Measurements from ENCODE around the gene GPX6. TPM values are rescaled to one million over a fixed set of nuclear protein-coding genes. Genes with fewer than 3 reads are reported as not detected.
"Not testable (repeated sequence)": the region's sequence is repeated elsewhere in the genome, so short reads cannot be mapped to it uniquely, and the experiment has no call there.

GPX6 gene
- total RNA-seq, 1 experiment from 2014 or later = not detected

DNA sequence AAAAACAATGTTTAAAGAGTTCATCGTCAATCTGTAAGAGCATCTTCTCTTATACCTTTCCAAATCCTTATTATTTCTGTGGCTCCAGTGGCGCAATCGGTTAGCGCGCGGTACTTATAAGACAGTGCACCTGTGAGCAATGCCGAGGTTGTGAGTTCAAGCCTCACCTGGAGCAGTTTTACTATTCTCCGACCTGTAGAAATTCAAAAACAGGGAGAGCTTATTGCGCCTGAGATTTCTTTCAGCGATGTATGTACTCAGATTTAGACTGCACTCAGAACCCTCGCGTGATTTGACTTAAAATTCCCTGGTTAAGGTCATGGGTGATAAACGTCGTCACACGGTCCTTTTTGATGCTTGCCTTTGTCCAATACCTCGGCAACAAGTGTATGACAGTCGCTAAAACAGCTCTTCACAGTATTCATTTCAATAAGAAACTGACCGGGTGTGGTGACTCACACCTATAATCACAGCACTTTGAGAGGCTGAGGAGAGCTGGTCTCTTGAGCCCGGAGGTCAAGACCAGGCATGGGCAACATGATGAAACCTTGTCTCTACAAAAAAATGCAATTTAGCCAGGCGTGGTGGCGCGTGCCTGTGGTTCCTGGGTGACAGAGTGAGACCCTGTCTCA lies 22.0 kb upstream of the GPX6 start:
- H3K4me3 ChIP-seq (ENCODE audit: insufficient read depth, low read depth, low read length) = peak overlapping the region; percentile 62
- H3K36me3 ChIP-seq (replicated peaks; ENCODE audit: control insufficient read depth, insufficient read depth, low read length) = no peaks in the 10 kb centered on the region
- no peak for DNase-seq
- H3K27me3 ChIP-seq (ENCODE audit: control insufficient read depth, insufficient read depth, low read length) = no peaks in the 10 kb centered on the region; the same call in 1 of the 2 replicates

DNA sequence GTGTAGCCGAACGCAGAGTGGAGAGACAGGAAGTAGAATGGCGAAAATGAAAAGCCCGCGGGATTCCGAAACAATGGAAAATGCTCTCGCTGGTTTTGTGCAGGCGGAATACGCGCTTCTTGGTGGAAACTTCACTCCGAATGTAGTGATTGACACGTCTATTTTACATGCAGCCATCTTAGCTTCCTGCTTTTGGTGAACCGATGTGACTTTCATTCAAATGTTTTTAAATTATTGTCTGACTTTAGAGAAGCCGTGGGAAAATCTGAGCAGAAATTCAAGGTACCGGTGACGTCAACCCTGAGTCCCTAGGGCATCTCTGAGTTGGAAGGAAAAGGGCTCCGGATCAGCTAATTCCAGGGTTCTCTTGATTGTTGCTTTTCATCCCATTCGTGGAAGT lies 21.5 kb upstream of the GPX6 start:
- no peak for DNase-seq
- H3K4me3 ChIP-seq (ENCODE audit: insufficient read depth, low read depth, low read length) = peak overlapping the region; percentile 62
- no peaks in the 10 kb centered on the region; the same call in 1 of the 2 replicates for H3K27me3 ChIP-seq (ENCODE audit: control insufficient read depth, insufficient read depth, low read length)
- no peaks in the 10 kb centered on the region for H3K36me3 ChIP-seq (replicated peaks; ENCODE audit: control insufficient read depth, insufficient read depth, low read length)

DNA sequence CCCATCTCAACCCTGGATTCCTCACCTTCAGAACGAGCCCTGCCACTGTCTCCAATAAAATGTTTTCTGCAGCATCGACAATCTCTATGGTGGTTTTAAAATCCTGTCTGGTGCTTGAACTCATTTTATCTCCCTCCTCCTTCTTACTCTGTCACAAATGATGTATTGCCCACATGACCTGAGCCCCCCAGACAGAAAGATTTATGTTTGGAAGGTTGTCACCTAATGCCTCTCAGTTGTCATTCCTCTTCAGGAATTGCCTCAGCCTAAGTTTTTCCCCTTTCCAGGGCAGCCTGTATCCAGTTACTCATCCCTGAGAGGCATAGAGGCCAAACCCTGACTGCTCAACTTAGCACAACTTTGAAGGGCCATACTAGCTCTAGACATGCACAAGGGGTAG lies 19.3 kb upstream of the GPX6 start:
- no peaks in the 10 kb centered on the region for H3K36me3 ChIP-seq (replicated peaks; ENCODE audit: control insufficient read depth, insufficient read depth, low read length)
- no peak for DNase-seq
- no peak overlapping the region for H3K4me3 ChIP-seq (ENCODE audit: insufficient read depth, low read depth, low read length)
- no peaks in the 10 kb centered on the region; the same call in 1 of the 2 replicates for H3K27me3 ChIP-seq (ENCODE audit: control insufficient read depth, insufficient read depth, low read length)

DNA sequence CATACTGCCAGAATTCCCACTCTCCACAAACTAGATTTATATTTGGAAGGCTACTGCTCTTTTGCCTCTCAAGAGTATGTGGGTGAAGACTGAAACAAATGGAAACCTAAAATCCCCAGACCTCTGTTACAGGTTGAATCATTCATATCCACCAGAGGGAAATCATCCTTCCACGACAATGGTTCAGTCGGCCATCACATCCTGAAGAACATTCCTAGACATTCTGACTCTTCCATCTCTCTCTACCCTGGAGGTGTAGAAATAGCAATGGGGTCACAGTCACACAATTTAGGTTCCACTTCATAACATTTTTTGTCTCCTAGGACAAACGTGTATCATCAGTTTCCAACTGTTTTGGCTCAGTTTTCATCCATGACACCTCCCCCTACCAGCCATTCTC lies 18.7 kb upstream of the GPX6 start:
- Histone ChIP-seq H3K4me3 (ENCODE audit: insufficient read depth, low read depth, low read length) (no peak overlapping the region), H3K36me3 (replicated peaks; ENCODE audit: control insufficient read depth, insufficient read depth, low read length) (no peaks in the 10 kb centered on the region), H3K27me3 (ENCODE audit: control insufficient read depth, insufficient read depth, low read length) (no peaks in the 10 kb centered on the region; the same call in 1 of the 2 replicates)
- no peak for DNase-seq

DNA sequence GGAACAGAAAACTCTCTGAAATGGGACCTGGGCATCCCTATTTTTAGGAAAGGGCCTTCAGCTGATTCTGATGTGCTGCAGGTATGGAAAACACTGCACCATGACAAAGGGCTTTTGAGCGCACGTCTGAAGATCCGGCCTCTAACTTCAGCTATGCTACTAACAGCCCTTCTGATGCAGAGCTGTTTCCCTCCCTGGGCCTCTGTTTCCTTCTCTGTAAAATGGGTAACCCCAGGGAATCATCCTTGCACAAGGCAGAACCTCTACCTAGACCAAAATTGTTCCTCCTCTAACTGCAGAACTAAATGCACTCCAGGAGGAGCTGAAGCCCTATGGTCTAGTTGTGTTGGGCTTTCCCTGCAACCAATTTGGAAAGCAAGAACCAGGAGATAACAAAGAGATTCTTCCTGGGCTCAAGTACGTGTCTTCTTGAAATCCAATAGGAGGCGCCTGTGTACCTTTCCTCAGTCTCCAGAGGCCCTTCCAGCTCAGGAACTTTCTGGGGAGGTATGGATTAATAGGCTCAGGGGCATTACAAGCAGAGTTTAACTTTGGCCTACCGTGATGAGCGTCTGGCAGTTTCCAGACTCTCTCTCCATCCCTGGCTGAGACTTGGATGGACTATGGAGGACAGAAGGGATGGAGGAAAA lies 16.0 kb upstream of the GPX6 start:
- no peak for DNase-seq
- H3K4me3 ChIP-seq (ENCODE audit: insufficient read depth, low read depth, low read length) = no peak overlapping the region
- H3K27me3 ChIP-seq (ENCODE audit: control insufficient read depth, insufficient read depth, low read length) = no peaks in the 10 kb centered on the region
- H3K36me3 ChIP-seq (replicated peaks; ENCODE audit: control insufficient read depth, insufficient read depth, low read length) = no peaks in the 10 kb centered on the region

DNA sequence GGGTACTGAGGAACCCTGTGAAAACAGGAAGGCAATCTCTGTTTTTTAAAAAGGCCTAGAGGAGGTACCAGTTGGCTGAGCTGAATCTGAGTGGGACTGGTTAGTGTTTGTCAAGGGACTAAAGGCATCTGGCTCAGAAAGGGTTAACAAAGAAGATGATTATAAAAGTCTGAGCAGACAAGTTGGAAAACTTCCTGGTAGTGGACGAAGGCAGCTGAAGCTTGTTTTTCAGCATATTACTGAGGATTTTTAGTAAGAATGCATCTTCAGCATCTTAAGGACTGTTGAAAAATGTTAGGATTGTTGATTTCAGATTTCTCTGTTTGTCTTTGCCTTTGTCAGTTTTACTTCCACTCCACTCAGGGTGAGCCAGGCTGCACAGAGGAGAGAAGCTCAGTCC lies 15.2 kb upstream of the GPX6 start:
- no peak for DNase-seq
- no peak overlapping the region for H3K4me3 ChIP-seq (ENCODE audit: insufficient read depth, low read depth, low read length)
- H3K27me3 ChIP-seq (ENCODE audit: control insufficient read depth, insufficient read depth, low read length) = no peaks in the 10 kb centered on the region
- no peaks in the 10 kb centered on the region for H3K36me3 ChIP-seq (replicated peaks; ENCODE audit: control insufficient read depth, insufficient read depth, low read length)

DNA sequence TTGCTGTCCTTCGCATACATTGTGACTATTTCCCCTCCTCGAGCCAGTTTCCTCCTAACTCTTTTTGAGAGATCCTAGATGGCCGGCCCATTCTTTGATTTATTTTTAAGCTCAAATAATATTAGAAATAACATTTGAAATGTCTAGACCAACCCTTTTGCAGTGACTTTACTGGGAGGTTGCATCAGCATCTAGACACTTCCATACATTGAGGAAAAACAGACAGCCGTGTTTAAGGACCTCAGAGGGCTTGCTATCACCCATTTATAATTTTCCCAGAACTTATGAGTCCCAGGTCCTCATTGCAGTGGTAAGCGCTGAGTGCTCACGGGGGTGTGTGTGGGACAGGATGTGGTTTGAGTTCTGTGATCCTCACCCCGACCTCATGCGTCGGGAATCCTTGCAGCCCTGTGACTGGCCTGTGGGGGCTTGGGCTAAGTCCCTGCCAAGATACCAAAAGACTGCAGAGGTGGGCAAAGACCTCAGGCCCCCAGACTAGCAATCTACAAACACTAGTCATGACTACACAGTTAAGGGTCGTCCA lies 10.0 kb upstream of the GPX6 start, which contains the start of gene GPX5:
TSS of gene GPX5 (plus strand) at position 386 of the 544 bp plus-strand sequence. CDS start at position 519, 133 bp downstream.
- no peak for DNase-seq
- Histone ChIP-seq H3K27me3 (ENCODE audit: control insufficient read depth, insufficient read depth, low read length) (no peaks in the 10 kb centered on the region), H3K4me3 (ENCODE audit: insufficient read depth, low read depth, low read length) (no peak within 1 kb of the TSS), H3K36me3 (replicated peaks; ENCODE audit: control insufficient read depth, insufficient read depth, low read length) (no peaks in the 10 kb centered on the region)

DNA sequence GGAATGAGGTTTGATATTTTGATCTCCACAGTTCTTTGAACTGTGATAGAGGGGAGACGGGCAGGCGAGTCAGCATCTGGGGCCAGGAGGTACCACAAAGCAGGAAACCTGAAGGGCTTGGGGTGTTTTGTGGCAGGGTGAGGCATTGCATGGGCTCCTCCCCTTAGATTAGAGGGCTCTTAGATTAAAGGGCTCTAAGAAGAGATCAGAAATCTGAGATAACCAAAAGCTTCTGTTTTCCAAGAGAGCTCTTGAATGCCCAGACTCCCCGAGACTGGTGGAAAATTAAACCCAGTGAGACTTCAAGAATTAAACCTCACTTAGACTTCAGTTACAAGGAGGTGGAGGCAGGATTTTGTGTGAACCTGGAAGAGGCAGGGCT lies 7.6 kb upstream of the GPX6 start:
- no peak for DNase-seq
- no peaks in the 10 kb centered on the region for H3K27me3 ChIP-seq (ENCODE audit: control insufficient read depth, insufficient read depth, low read length)
- H3K36me3 ChIP-seq (replicated peaks; ENCODE audit: control insufficient read depth, insufficient read depth, low read length) = no peaks in the 10 kb centered on the region
- H3K4me3 ChIP-seq (ENCODE audit: insufficient read depth, low read depth, low read length) = no peak overlapping the region

DNA sequence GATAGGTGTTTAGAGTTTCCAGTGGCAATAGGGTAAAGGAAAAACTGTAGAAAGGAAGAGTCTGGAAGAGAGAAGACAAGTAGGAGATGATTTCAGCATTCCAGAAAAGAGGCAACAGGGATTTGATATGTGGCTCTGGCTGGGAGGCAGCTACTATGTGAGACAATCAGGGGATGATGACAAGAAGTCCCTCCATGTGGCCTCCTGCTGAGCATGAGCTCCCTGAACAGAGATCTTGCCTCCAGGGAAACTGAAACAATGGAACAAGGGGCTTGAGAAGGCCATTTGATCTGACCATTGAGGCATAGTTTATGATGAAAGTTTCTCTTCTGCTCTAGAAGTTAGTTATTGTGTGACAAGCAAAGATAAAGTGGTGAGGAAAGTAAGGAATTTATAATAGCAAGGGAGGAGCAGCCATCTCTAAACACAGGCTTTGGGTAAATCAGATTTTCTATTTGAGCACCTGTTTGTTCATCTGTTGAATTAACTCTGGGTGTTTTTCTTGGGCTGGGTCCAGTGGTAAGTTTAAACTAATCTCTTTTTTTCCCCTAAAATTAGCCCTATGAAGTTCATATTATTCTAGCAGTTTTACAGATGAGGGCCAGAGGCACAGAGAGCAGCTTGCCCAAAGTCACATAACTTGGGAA lies 7.1 kb upstream of the GPX6 start:
- H3K27me3 ChIP-seq (ENCODE audit: control insufficient read depth, insufficient read depth, low read length) = no peaks in the 10 kb centered on the region
- DNase-seq = no peak
- no peak overlapping the region for H3K4me3 ChIP-seq (ENCODE audit: insufficient read depth, low read depth, low read length)
- no peaks in the 10 kb centered on the region for H3K36me3 ChIP-seq (replicated peaks; ENCODE audit: control insufficient read depth, insufficient read depth, low read length)

DNA sequence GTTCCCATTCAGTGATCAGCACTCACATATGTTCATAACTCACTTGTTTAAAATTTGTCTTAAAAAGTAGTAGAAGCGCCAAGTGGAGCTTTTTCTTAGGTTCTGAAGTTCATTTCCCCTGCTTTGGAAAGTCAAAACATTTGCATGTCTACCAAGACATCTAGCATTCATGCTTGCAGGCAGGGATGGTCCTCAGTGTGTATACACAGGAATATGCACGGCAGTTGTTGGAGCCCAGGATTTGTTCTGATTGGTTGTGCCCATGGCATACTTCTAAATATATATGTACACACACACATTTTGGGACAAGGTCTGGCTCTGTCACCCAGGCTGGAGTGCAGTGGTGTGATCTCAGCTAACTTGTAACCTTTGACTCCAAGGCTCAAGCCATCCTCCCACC lies 2.4 kb upstream of the GPX6 start:
- DNase-seq = no peak
- no peak overlapping the region for H3K4me3 ChIP-seq (ENCODE audit: insufficient read depth, low read depth, low read length)
- H3K36me3 ChIP-seq (replicated peaks; ENCODE audit: control insufficient read depth, insufficient read depth, low read length) = no peaks in the 10 kb centered on the region
- peaks cover 2% of the 10 kb centered on the region; the same call in 1 of the 2 replicates for H3K27me3 ChIP-seq (ENCODE audit: control insufficient read depth, insufficient read depth, low read length)

DNA sequence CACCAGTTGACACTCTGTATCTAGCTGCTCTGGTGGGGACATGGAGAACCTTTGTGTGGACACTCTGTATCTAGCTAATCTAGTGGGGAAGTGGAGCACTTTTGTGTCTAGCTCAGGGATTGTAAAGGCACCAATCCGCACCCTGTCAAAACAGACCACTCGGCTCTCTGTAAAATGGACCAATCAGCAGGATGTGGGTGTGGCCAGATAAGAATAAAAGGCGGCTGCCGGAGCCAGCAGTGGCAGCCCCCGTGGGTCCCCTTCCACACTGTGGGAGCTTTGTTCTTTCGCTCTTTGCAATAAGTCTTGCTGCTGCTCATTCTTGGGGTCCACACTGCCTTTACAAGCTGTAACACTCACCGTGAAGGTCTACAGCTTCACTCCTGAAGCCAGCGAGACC lies 3.2 kb downstream of the GPX6 start:
- not testable (repeated sequence) for DNase-seq; H3K27me3 ChIP-seq (ENCODE audit: control insufficient read depth, insufficient read depth, low read length); H3K36me3 ChIP-seq (replicated peaks; ENCODE audit: control insufficient read depth, insufficient read depth, low read length); H3K4me3 ChIP-seq (ENCODE audit: insufficient read depth, low read depth, low read length)

DNA sequence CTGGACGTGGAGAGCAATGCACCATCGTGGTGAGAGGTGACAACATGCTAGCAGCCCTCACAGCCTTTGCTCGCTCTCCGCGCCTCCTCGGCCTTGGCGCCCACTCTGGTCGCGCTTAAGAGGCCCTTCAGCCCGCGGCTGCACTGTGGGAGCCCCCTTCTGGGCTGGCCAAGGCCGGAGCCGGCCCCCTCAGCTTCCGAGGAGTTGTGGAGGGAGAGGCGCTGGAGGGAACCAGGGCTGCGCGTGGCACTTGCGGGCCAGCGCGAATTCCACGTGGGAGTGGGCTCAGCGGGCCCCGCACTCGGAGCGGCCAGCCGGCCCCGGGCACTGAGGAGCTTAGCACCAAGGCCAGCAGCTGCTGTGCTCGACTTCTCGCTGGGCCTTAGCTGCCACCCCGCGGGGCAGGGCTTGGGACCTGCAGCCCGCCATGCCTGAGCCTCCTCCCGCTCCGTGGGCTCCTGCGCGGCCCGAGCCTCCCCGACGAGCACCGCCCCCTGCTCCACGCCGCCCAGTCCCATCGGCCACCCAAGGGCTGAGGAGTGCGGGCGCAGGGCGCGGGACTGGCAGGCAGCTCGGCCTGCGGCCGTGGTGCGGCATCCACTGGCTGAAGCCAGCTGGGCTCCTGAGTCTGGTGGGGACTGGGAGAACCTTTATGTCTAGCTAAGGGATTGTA lies 3.8 kb downstream of the GPX6 start:
- H3K27me3 ChIP-seq (ENCODE audit: control insufficient read depth, insufficient read depth, low read length) = peaks cover 2% of the 10 kb centered on the region; the same call in 1 of the 2 replicates
- no peaks in the 10 kb centered on the region for H3K36me3 ChIP-seq (replicated peaks; ENCODE audit: control insufficient read depth, insufficient read depth, low read length)
- DNase-seq = no peak
- peak overlapping the region; percentile 4; the same call in 1 of the 2 replicates for H3K4me3 ChIP-seq (ENCODE audit: insufficient read depth, low read depth, low read length)

DNA sequence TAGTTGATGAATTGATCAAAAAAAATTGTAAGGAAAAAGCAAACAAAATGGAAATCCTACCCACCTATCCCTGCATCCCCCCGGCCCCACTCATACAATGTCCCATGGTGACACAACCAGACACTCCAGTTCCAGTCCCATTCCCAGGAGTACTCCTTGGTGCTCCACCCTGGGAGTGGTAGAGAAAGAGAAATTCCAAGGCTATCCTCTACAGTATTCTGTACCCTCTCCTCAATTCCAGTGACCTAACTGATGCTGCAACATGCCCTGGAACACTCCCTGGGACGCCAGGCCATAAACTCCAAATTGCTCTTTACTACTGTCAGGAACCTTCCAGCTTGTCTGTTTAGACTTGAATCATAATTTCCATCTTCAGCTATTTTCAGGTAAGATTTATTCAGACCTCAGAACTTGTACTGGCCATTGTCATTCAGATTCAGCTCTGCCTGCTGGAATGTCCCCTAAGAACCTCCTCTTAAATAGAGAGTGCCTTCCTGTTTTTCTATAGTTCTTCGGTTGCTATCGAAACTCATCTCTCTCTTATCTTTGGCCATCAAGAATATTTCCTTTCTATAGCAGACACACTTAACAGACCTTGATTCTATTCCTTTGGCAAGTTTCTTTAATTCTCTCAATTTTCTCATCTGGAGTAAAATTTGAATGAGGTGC lies 8.7 kb downstream of the GPX6 start:
- no peak overlapping the region for H3K4me3 ChIP-seq (ENCODE audit: insufficient read depth, low read depth, low read length)
- H3K36me3 ChIP-seq (replicated peaks; ENCODE audit: control insufficient read depth, insufficient read depth, low read length) = no peaks in the 10 kb centered on the region
- H3K27me3 ChIP-seq (ENCODE audit: control insufficient read depth, insufficient read depth, low read length) = no peaks in the 10 kb centered on the region
- peak; percentile 46 for DNase-seq

DNA sequence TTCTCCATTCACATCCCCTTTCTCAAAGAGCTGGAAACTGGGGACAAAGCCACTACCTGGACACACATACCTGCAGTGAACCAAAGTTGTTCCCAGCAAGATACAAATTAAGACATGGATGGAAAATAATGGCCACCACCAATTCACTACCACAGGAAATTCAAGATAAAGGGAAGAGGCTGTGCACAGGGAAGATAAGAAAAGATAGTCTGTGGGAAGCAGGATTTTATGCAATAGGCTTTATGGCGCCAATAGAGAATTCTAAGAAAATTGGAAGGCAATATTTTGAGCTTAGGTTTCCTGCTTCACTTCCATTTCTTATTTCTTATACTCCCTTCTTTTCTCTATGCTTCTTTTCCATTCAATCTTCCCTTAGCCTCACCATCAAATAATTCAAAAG lies 9.9 kb downstream of the GPX6 start:
- Histone ChIP-seq H3K4me3 (ENCODE audit: insufficient read depth, low read depth, low read length) (no peak overlapping the region), H3K27me3 (ENCODE audit: control insufficient read depth, insufficient read depth, low read length) (no peaks in the 10 kb centered on the region), H3K36me3 (replicated peaks; ENCODE audit: control insufficient read depth, insufficient read depth, low read length) (no peaks in the 10 kb centered on the region)
- no peak for DNase-seq

Measured in H7 (cell line).